Measurements from ENCODE around the gene NEU3. TPM values are rescaled to one million over a fixed set of nuclear protein-coding genes. Genes with fewer than 3 reads are reported as not detected.
"Not testable (repeated sequence)": the region's sequence is repeated elsewhere in the genome, so short reads cannot be mapped to it uniquely, and the experiment has no call there.

Gene NEU3
- total and polyA plus RNA-seq, 2 of the 4 experiments (the other 2 are of a cell fraction) = 5.5 to 10.6 TPM

- H4K20me1 ChIP-seq (ENCODE audit: insufficient read depth, low read length); H3K9me3 ChIP-seq (ENCODE audit: control insufficient read depth, insufficient read depth, low read length); in situ Hi-C loops (cut with MboI; ENCODE audit: low sequenced_read_pairs); H2AK5ac ChIP-seq (ENCODE audit: low read depth, low read length); ATAC-seq (ENCODE audit: low read depth); POLR2A ChIA-PET (ENCODE audit: unreplicated experiment); H2AFZ ChIP-seq (replicated peaks; ENCODE audit: low read length, poor library complexity); H3K79me1 ChIP-seq (ENCODE audit: low read depth in 1 of 2, low read length in 2 of 2); H2BK20ac ChIP-seq (ENCODE audit: low read depth, low read length); H3K18ac ChIP-seq (ENCODE audit: low read depth, low read length); H3K36me3 ChIP-seq (ENCODE audit: control insufficient read depth, insufficient read depth, low read length); H4K8ac ChIP-seq (ENCODE audit: low read depth in 2 of 2, low read length in 2 of 2); H3K9me1 ChIP-seq (ENCODE audit: insufficient read depth, low read length); intact Hi-C loops (cut with micrococcal nuclease); CTCF ChIA-PET; H3K9ac ChIP-seq (ENCODE audit: low read depth, low read length); H3K23ac ChIP-seq (ENCODE audit: low read depth, low read length); H2AK9ac ChIP-seq (replicated peaks; ENCODE audit: low read depth, low read length, poor library complexity); BruUV-seq (replicated peaks); H2BK120ac ChIP-seq (ENCODE audit: low read depth, low read length); H3K4me3 ChIP-seq (ENCODE audit: insufficient read depth, low read depth, low read length); H3K27ac ChIP-seq (ENCODE audit: insufficient read depth, low read length); H4K5ac ChIP-seq (ENCODE audit: low read depth, low read length); H2BK15ac ChIP-seq (ENCODE audit: low read depth, low read length); H3K56ac ChIP-seq (ENCODE audit: extremely low read depth, insufficient read depth, low read length); H3K14ac ChIP-seq (replicated peaks; ENCODE audit: low read depth, low read length); H2BK5ac ChIP-seq (ENCODE audit: low read depth, low read length, poor library complexity, severe bottlenecking); H3K4me1 ChIP-seq (ENCODE audit: control insufficient read depth, insufficient read depth, low read length); dilution Hi-C loops (cut with HindIII; ENCODE audit: low sequenced_read_pairs, unreplicated experiment); DNase-seq; H3K4me2 ChIP-seq (ENCODE audit: low read depth, low read length); H3K4ac ChIP-seq (ENCODE audit: low read depth, low read length); H4K91ac ChIP-seq (ENCODE audit: insufficient read depth, low read depth, low read length): not testable (repeated sequence)
- WGBS, 2 experiments (ENCODE audit: extremely low coverage in 2 of 2, insufficient read length in 1 of 2) = no CpG with 5 or more reads among the region's 8 CpGs
- H3K27me3 ChIP-seq (ENCODE audit: control insufficient read depth, insufficient read depth, low read length) = peaks cover 12% of the 10 kb centered on the region
These were observed 61.0 kb downstream of the NEU3 start for GRCh38 chr11:75049501-75050266.
